Psoas muscle (tissue), 8 donors: ENCODE data around the gene CCDC120. TPM values are rescaled to one million over a fixed set of nuclear protein-coding genes. Genes with fewer than 3 reads are reported as not detected.

Experiments used
- ATAC-seq, 4 donors: fragments of 200-7000 bp; cut with Tn5 transposase; one replicate each; pipeline ENCODE4 v1.9.1; 2020; ENCODE audit warnings: moderate library complexity in 3 of 4, mild to moderate bottlenecking in 2 of 4
- DNase-seq, 2 donors: peaks; one replicate each; pipeline ENCODE4 v3.0.0-alpha.2; 2020
- H3K27ac ChIP-seq: fragments of 200-600 bp; one replicate; pipeline ENCODE4 v1.8.0; 2022
- H3K27me3 ChIP-seq, 3 donors: fragments of 200-600 bp in 1 of 3; one replicate each; pipeline versions ENCODE4 v1.6.1 to v1.8.0; 2013 to 2022; ENCODE audit warnings: low read length in 2 of 3, mild to moderate bottlenecking in 2 of 3, moderate library complexity in 1 of 3; ENCODE audit not compliant: insufficient read depth in 3 of 3
- H3K36me3 ChIP-seq, 2 donors: fragments of 200-600 bp in 1 of 2; one replicate each; pipeline versions ENCODE4 v1.6.1 to v1.8.0; 2013 to 2022; ENCODE audit warnings: low read depth in 1 of 2, mild to moderate bottlenecking in 1 of 2, moderate library complexity in 1 of 2; ENCODE audit not compliant: insufficient read depth in 1 of 2
- H3K4me1 ChIP-seq: fragments of 200-600 bp; one replicate; pipeline ENCODE4 v1.8.0; 2022
- H3K4me3 ChIP-seq: fragments of 200-600 bp; one replicate; pipeline ENCODE4 v1.8.0; 2022; ENCODE audit warnings: mild to moderate bottlenecking
- H3K9me3 ChIP-seq: fragments of 200-600 bp; one replicate; pipeline ENCODE4 v1.8.0; 2022
- CTCF ChIP-seq: fragments of 200-600 bp; IDR thresholded peaks from one replicate; pipeline ENCODE4 v1.8.0; 2022; ENCODE audit warnings: antibody characterized with exemption
- WGBS, 3 donors: extraction: QIAGEN DNeasy Blood & Tissue Kit; methylation state at CpG; one replicate each; pipeline versions ENCODE4 v1.1.6 to v1.1.7; 2013; 5-methylcytosine and 5-hydroxymethylcytosine counted together
- intact Hi-C, 2 donors: fragments of 100-400 bp; cut with DNase I; formaldehyde crosslinking; loops; one replicate each; pipeline versions ENCODE4 v1.11.0 to v1.14.2; 2022
- polyA plus RNA-seq, 3 donors: library from polyadenylated mRNA; stranded (reverse); fragments of 200-250 nt; gene quantifications; one replicate each; pipeline ENCODE4 v1.2.3, GENCODE V29; 2013
- total RNA-seq, 4 donors: library from RNA; stranded (reverse); fragmentation: NEBNext Ultra II Directional in 2 of 4; extraction: Animal tissue kit (Norgen Biotek cat#: 25700) in 2 of 4; gene quantifications; one replicate each; pipeline versions ENCODE4 v1.2.1 to v1.2.4, GENCODE V29; 2021 to 2023
- donor health status: healthy with polysubstance abuse.
- donor health status: DM: no; HTN: no; CAD: no; lungs with moderate emphysema.
- donor health status: Bipolar disorder and iron deficiency.
- donor health status: healthy.
- donor health status: DM: yes; HTN: yes; CAD: no.
- donor health status: DM: no; HTN: no; CAD: no.
- donor health status: DM: no; HTN: no; CAD: no.
- donor health status: DM: yes; HTN: yes; CAD: no.

The CCDC120 gene
- total and polyA plus RNA-seq, 7 donors, result 0.40 to 1.2 (median 0.76) TPM

DNA sequence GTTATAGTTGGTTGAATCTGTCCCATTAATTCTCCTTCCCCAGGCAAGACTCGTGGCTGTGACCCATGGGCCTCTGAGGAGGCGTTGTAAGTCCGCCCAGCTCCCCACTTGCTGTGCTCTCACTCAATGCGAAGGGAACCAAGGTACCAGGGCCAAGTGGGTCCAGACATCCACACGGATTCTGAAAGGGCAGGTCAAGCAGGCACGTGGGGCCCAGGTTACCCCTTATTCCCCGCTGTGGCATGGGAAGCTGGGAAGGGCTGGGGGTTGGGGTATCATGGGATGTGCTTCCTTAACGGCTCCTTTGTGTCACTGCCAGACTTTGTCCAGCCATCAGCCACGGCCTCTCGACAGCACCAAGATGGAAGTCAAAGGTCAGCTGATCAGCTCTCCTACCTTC, 3.1 kb downstream of the CCDC120 start:
- no peaks in the 10 kb centered on the region for H3K9me3 ChIP-seq
- intact Hi-C loops, result no loop called here
- no peak for ATAC-seq
- H3K36me3 ChIP-seq, result no peaks in the 10 kb centered on the region
- no peak overlapping the region for H3K4me3 ChIP-seq
- DNase-seq, result no peak
- 84 to 88% (median 87%) methylated on average over 7 to 10 of the region's 10 CpGs for WGBS, 3 donors
- no peaks in the 10 kb centered on the region for H3K4me1 ChIP-seq
- H3K27ac ChIP-seq, result no peak overlapping the region
- TF ChIP-seq CTCF, result no peak
- no peaks in the 10 kb centered on the region for H3K27me3 ChIP-seq

GRCh38 chrX:49063715-49064114, 4.9 kb downstream of the CCDC120 start:
- H3K36me3 ChIP-seq, result no peaks in the 10 kb centered on the region
- DNase-seq, result no peak
- H3K4me3 ChIP-seq, result no peak overlapping the region
- H3K9me3 ChIP-seq, result no peaks in the 10 kb centered on the region
- ATAC-seq, result no peak
- no peaks in the 10 kb centered on the region for H3K4me1 ChIP-seq
- intact Hi-C loops, result no loop called here
- no peaks in the 10 kb centered on the region for H3K27me3 ChIP-seq
- TF ChIP-seq CTCF, result no peak
- H3K27ac ChIP-seq, result no peak overlapping the region
- 93 to 96% (median 94%) methylated on average over 2 to 9 of the region's 9 CpGs for WGBS, 3 donors

DNA sequence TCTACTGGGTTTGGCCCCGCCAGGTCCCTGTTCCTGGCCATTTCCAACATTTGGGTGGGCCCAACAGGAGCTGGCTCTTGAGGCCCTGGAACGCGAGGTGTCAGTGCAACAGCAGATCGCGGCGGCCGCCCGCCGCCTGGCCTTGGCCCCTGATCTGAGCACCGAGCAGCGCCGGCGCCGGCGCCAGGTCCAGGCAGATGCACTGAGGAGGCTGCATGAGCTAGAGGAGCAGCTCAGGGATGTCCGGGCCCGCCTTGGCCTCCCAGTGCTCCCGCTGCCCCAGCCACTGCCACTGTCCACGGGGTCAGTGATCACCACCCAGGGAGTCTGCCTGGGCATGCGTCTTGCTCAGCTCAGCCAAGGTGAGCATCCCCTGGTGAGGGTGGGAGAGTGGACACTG, 5.5 kb downstream of the CCDC120 start:
- Histone ChIP-seq H3K4me1 (no peaks in the 10 kb centered on the region), H3K36me3 (no peaks in the 10 kb centered on the region), H3K27me3 (no peaks in the 10 kb centered on the region), H3K9me3 (no peaks in the 10 kb centered on the region), H3K4me3 (no peak overlapping the region), H3K27ac (no peak overlapping the region)
- TF ChIP-seq CTCF, result no peak
- DNase-seq (no peak), ATAC-seq (no peak)
- intact Hi-C loops, result no loop called here
- 83 to 99% (median 89%) methylated on average over 9 to 20 of the region's 20 CpGs for WGBS, 3 donors

DNA sequence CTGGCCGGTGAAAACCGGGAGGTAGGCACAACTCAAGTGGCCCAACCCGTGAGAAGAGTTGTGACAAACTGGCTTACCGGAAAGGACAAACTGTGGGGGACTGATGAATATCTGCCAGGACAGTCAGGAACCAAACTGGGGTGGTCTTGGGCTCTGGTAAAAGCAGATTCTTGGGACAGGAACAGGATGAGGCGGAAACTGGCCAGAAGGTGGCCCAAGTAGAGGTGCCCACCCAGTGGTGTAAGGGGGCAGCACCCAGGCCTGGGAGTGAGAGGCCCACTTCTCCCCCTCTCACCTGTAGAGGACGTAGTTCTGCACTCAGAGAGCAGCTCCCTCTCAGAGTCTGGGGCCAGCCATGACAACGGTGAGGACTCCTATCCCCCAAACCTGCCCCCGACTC, 5.9 kb downstream of the CCDC120 start:
- no peaks in the 10 kb centered on the region for H3K27me3 ChIP-seq
- H3K27ac ChIP-seq, result no peak overlapping the region
- 86 to 98% (median 88%) methylated on average over 6 to 8 of the region's 8 CpGs for WGBS, 3 donors
- DNase-seq, result no peak
- ATAC-seq, result no peak
- H3K36me3 ChIP-seq, result no peaks in the 10 kb centered on the region
- TF ChIP-seq CTCF, result no peak
- H3K9me3 ChIP-seq, result no peaks in the 10 kb centered on the region
- intact Hi-C loops, result no loop called here
- no peak overlapping the region for H3K4me3 ChIP-seq
- no peaks in the 10 kb centered on the region for H3K4me1 ChIP-seq

DNA sequence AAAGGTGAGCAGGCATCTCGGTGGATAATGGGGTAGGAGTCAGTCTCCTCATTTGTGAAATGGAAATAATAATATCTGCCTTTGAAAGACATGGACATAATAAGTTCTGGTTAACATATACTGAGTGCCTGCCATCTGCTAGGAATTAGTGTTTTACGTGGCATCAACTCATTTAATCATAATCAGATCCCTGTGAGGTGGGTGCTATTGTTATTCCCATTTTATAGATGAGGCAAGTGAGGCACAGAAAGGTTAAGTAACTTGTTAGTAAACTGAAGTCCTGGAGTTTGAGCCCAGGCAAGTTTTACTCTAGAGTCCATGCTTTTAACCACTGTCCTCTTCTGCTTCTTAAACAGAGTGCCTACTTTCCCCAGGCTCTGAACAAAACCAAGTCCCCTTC, 7.5 kb downstream of the CCDC120 start:
- ATAC-seq, result no peak
- H3K27ac ChIP-seq, result no peak overlapping the region
- H3K9me3 ChIP-seq, result no peaks in the 10 kb centered on the region
- 68 to 84% (median 77%) methylated on average over 2 of the region's 2 CpGs for WGBS, 3 donors
- no peak for TF ChIP-seq CTCF
- intact Hi-C loops, result no loop called here
- H3K27me3 ChIP-seq, result no peaks in the 10 kb centered on the region
- H3K4me1 ChIP-seq, result no peaks in the 10 kb centered on the region
- no peak overlapping the region for H3K4me3 ChIP-seq
- H3K36me3 ChIP-seq, result no peaks in the 10 kb centered on the region
- no peak for DNase-seq
